ENCODE data around the gene VWA5B2. TPM values are rescaled to one million over a fixed set of nuclear protein-coding genes. Genes with fewer than 3 reads are reported as not detected.

VWA5B2 gene
- total and polyA plus RNA-seq, 9 of the 15 experiments (the other 6 are each of a cell fraction or from before 2014, with no cell fraction given) = 0.04 TPM; not detected in 8

DNA sequence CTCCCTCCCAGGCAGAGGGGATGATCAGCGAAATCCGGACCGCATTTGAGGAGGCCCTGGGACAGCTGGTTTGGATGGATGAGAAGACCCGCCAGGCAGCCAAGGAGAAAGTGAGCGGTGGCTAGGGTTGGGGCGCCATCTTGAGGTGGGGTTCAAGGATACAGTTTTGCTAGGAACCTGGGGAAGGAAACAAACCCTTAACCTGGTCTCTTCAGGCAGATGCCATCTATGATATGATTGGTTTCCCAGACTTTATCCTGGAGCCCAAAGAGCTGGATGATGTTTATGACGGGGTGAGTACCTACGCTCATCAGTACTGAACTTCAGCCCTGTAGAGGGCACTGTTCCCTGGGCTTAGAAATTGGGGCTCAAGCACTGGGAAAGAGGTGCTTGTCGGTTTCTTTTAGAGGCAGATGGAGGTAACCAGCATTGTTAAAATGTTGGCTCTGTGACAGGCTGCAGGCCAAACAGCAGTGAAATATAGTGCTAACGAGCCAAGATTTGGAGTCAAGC, 60.1 kb downstream of the VWA5B2 start:
- ATAC-seq (peak; percentile 90), DNase-seq (ENCODE audit: extremely low read depth in 1 of 4, low spot score in 3 of 4) (peak; percentile 75 to 82 (median 78)), FAIRE-seq (peak; percentile 94)
- Histone ChIP-seq H3K4me3 (no peak overlapping the region), H3K4me1 (replicated peaks in 1 of 2; ENCODE audit: control insufficient read depth in 2 of 2, insufficient read depth in 2 of 2, low read length in 2 of 2) (peaks cover 0 to 12% of the 10 kb centered on the region in 2 experiments; a peak in 2 of 5 replicates), H3K9me3 (replicated peaks; ENCODE audit: control insufficient read depth, insufficient read depth, low read depth, low read length) (no peaks in the 10 kb centered on the region), H3K9me1 (ENCODE audit: control insufficient read depth, insufficient read depth, low read length) (no peaks in the 10 kb centered on the region), H3K36me3 (ENCODE audit: control insufficient read depth, insufficient read depth, low read length) (no peaks in the 10 kb centered on the region), H3K27ac (ENCODE audit: extremely low read depth, low read depth, low read length) (no peak overlapping the region), H3K9ac (ENCODE audit: insufficient read depth in 1 of 2, low read depth in 2 of 2, low read length in 2 of 2) (no peak overlapping the region), H4K20me1 (replicated peaks; ENCODE audit: control insufficient read depth, insufficient read depth, low read length) (peaks cover 12% of the 10 kb centered on the region; the same call in 1 of the 2 replicates), H3K4me2 (ENCODE audit: insufficient read depth, low read length) (no peak overlapping the region; the same call in 1 of the 2 replicates), H3K79me2 (ENCODE audit: control insufficient read depth, insufficient read depth, low read length) (no peaks in the 10 kb centered on the region), H2AFZ (ENCODE audit: low read depth, low read length) (peak overlapping the region; percentile 13; the same call in 1 of the 2 replicates), H3K27me3 (ENCODE audit: control insufficient read depth in 2 of 2, insufficient read depth in 2 of 2, low read length in 2 of 2) (peaks cover 23 to 47% of the 10 kb centered on the region in 2 experiments)
- ChIA-PET POLR2A (no interaction called here), CTCF (ENCODE audit: low intra/inter-chr PET ratio) (interaction anchor here (0.6 to 2.0 kb wide), 3 partner anchors 39 to 394 kb away, joined by 3 to 13 read pairs (median 8); partner anchors contain the start of gene EEF1AKMT4)
- no TSS peak for BruUV-seq (replicated peaks)
- 5% methylated on average over 10 of the region's 10 CpGs for WGBS (ENCODE audit: insufficient coverage, low coverage, missing lambda C conversion rate)
- in situ Hi-C loops (cut with MboI) (loop anchor here (5.0 kb wide), 1 partner anchor 397 kb away; no protein-coding TSS in a partner anchor), intact Hi-C loops (cut with micrococcal nuclease) (loop anchor here (1.0 to 5.0 kb wide), 2 partner anchors 247 to 394 kb away; no protein-coding TSS in a partner anchor)
- peak; percentile 63 for TF ChIP-seq DEAF1 (CRISPR knock-in tag; IDR thresholded peaks at IDR 0.05)
- TF ChIP-seq FOS (IDR thresholded peaks at IDR 0.05; ENCODE audit: extremely low read depth, insufficient read length) = no peak
- TF ChIP-seq, protein P1, sequence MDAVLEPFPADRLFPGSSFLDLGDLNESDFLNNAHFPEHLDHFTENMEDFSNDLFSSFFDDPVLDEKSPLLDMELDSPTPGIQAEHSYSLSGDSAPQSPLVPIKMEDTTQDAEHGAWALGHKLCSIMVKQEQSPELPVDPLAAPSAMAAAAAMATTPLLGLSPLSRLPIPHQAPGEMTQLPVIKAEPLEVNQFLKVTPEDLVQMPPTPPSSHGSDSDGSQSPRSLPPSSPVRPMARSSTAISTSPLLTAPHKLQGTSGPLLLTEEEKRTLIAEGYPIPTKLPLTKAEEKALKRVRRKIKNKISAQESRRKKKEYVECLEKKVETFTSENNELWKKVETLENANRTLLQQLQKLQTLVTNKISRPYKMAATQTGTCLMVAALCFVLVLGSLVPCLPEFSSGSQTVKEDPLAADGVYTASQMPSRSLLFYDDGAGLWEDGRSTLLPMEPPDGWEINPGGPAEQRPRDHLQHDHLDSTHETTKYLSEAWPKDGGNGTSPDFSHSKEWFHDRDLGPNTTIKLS (IDR thresholded peaks at IDR 0.05; ENCODE audit: borderline replicate concordance, low read depth) = no peak
- 0 out of 2 replicates have a peak, but pooled peaks have one; percentile 26 for TF ChIP-seq MAX (CRISPR knock-in tag; IDR thresholded peaks at IDR 0.05)
- no peak for TF ChIP-seq ZNF431 (CRISPR knock-in tag; IDR thresholded peaks at IDR 0.05)
- TF ChIP-seq, protein P2, sequence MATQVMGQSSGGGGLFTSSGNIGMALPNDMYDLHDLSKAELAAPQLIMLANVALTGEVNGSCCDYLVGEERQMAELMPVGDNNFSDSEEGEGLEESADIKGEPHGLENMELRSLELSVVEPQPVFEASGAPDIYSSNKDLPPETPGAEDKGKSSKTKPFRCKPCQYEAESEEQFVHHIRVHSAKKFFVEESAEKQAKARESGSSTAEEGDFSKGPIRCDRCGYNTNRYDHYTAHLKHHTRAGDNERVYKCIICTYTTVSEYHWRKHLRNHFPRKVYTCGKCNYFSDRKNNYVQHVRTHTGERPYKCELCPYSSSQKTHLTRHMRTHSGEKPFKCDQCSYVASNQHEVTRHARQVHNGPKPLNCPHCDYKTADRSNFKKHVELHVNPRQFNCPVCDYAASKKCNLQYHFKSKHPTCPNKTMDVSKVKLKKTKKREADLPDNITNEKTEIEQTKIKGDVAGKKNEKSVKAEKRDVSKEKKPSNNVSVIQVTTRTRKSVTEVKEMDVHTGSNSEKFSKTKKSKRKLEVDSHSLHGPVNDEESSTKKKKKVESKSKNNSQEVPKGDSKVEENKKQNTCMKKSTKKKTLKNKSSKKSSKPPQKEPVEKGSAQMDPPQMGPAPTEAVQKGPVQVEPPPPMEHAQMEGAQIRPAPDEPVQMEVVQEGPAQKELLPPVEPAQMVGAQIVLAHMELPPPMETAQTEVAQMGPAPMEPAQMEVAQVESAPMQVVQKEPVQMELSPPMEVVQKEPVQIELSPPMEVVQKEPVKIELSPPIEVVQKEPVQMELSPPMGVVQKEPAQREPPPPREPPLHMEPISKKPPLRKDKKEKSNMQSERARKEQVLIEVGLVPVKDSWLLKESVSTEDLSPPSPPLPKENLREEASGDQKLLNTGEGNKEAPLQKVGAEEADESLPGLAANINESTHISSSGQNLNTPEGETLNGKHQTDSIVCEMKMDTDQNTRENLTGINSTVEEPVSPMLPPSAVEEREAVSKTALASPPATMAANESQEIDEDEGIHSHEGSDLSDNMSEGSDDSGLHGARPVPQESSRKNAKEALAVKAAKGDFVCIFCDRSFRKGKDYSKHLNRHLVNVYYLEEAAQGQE (IDR thresholded peaks at IDR 0.05; ENCODE audit: borderline replicate concordance) = peak; percentile 64; the same call in 1 of the 2 replicates
- TF ChIP-seq, protein P2 (CRISPR knock-in tag; IDR thresholded peaks at IDR 0.05; ENCODE audit: low read depth) = no peak
- TF ChIP-seq TFAP4 (CRISPR knock-in tag; IDR thresholded peaks at IDR 0.05; ENCODE audit: borderline replicate concordance) = peak; percentile 72

Measured in K562 (cell line).